K562 (cell line): Measurements from ENCODE around the gene SEMA6B. TPM values are rescaled to one million over a fixed set of nuclear protein-coding genes. Genes with fewer than 3 reads are reported as not detected.

Source experiments
- E2F3 ChIP-seq: fragments of 250-450 bp; sonication (Bioruptor Pico); IDR thresholded peaks from 2 replicates; pipeline ENCODE4 v1.4.0; 2020; ENCODE audit warnings: mild to moderate bottlenecking
- NR2F6 ChIP-seq: fragments of 450-650 bp; formaldehyde crosslinking; IDR thresholded peaks from 2 replicates; pipeline ENCODE4 v1.4.0; 2020; ENCODE audit warnings: mild to moderate bottlenecking
- PHF20 ChIP-seq: fragments of 450-650 bp; IDR thresholded peaks from 2 replicates; pipeline ENCODE4 v1.6.1; 2018; ENCODE audit not compliant: partially characterized antibody
- POLR2A ChIP-seq: fragments of 450-650 bp; conservative IDR thresholded peaks from 2 replicates; pipeline ENCODE4 v1.6.1; 2016
- SIX5 ChIP-seq, 2 experiments: IDR thresholded peaks; 2 replicates each; pipeline ENCODE4 v1.6.1; 2011; ENCODE audit warnings: low read length in 2 of 2, borderline replicate concordance in 1 of 2, low read depth in 1 of 2, mild to moderate bottlenecking in 1 of 2, moderate library complexity in 1 of 2; ENCODE audit not compliant: insufficient read depth in 1 of 2
- ZFX ChIP-seq: sonication (generic); formaldehyde crosslinking; IDR thresholded peaks from 2 replicates; pipeline ENCODE4 v1.8.0; 2022; ENCODE audit warnings: mild to moderate bottlenecking, missing genetic modification reagents, moderate library complexity
- ZNF212 ChIP-seq: fragments of 450-650 bp; formaldehyde crosslinking; IDR thresholded peaks from 2 replicates; pipeline ENCODE4 v1.4.0; 2020; ENCODE audit warnings: mild to moderate bottlenecking
- ZNF584 ChIP-seq: fragments of 200-800 bp; sonication (Bioruptor generic); IDR thresholded peaks from 2 replicates; pipeline ENCODE4 v1.6.1; 2016; ENCODE audit warnings: low read depth, mild to moderate bottlenecking, missing genetic modification characterization, missing compliant biosample characterization
- polyA plus RNA-seq, 8 experiments: library from polyadenylated mRNA; depleted of rRNA in 4 of 8; stranded (reverse) in 5 of 8; unstranded in 3 of 8; fragments of >200 nt; fragmentation: Nextera tagmentation in 2 of 8; fragmentation: Illumina TruSeq in 1 of 8; extraction: Ambion mirVana in 2 of 8; extraction: Trizol in 1 of 8; gene quantifications; 2 replicates each; pipeline versions ENCODE4 v1.2.1 to v1.2.3, GENCODE V29; 2011 to 2014; ENCODE audit warnings: inconsistent platforms in 1 of 8, missing spikeins in 1 of 8
- total RNA-seq, 7 experiments: library from RNA; depleted of rRNA in 6 of 7; stranded (reverse); fragments of >200 nt in 6 of 7; fragmentation: Illumina TruSeq in 2 of 7; extraction: Trizol in 2 of 7; gene quantifications; 2 replicates each; pipeline versions ENCODE4 v1.2.1 to v1.2.3, GENCODE V29; 2011 to 2021; ENCODE audit warnings: low replicate concordance in 1 of 7
- TF ChIP-seq, protein P1 (sequence below): fragments of 450-650 bp; IDR thresholded peaks from 2 replicates; pipeline ENCODE4 v1.6.1; 2017; ENCODE audit warnings: antibody characterized with exemption, mild to moderate bottlenecking
- TF ChIP-seq, protein P2 (sequence below): fragments of 250-450 bp; sonication (Bioruptor Pico); IDR thresholded peaks from 2 replicates; pipeline ENCODE4 v1.4.0; 2020

The SEMA6B gene
- total and polyA plus RNA-seq, 9 of the 15 experiments (the other 6 are each of a cell fraction or from before 2014, with no cell fraction given): 0.65 to 4.6 (median 2.5) TPM; not detected in 2

DNA sequence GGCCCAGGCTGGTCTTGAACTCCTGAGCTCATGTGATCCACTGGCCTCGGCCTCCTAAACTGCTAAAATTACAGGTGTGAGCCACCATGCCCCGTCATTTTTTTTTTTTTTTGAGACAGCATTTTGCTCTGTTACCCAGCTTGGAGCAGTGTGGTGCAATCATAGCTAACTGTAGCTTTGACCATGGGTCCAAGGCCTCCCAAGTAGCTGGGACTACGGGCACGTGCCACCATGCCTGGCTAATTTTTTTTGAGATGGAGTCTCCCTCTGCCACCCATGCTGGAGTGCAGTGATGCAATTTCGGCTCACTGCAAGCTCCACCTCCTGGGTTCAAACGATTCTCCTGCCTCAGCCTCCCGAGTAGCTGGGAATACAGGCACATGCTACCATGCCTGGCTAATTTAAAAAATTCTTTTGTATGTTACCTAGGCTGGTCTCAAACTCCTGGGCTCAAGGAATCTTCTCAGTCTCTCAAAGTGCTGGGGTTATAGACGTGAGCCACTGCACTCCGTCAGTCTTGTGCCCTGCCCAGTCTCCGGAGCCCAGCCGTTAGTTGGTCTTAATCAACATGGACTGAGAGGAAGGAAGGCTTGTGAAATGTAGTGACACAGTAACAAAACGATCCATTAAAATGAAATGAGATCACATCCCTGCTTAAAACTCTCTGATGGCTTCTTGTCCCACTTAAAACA lies 18.2 kb downstream of the SEMA6B start (continued):
- TF ChIP-seq, protein P1, sequence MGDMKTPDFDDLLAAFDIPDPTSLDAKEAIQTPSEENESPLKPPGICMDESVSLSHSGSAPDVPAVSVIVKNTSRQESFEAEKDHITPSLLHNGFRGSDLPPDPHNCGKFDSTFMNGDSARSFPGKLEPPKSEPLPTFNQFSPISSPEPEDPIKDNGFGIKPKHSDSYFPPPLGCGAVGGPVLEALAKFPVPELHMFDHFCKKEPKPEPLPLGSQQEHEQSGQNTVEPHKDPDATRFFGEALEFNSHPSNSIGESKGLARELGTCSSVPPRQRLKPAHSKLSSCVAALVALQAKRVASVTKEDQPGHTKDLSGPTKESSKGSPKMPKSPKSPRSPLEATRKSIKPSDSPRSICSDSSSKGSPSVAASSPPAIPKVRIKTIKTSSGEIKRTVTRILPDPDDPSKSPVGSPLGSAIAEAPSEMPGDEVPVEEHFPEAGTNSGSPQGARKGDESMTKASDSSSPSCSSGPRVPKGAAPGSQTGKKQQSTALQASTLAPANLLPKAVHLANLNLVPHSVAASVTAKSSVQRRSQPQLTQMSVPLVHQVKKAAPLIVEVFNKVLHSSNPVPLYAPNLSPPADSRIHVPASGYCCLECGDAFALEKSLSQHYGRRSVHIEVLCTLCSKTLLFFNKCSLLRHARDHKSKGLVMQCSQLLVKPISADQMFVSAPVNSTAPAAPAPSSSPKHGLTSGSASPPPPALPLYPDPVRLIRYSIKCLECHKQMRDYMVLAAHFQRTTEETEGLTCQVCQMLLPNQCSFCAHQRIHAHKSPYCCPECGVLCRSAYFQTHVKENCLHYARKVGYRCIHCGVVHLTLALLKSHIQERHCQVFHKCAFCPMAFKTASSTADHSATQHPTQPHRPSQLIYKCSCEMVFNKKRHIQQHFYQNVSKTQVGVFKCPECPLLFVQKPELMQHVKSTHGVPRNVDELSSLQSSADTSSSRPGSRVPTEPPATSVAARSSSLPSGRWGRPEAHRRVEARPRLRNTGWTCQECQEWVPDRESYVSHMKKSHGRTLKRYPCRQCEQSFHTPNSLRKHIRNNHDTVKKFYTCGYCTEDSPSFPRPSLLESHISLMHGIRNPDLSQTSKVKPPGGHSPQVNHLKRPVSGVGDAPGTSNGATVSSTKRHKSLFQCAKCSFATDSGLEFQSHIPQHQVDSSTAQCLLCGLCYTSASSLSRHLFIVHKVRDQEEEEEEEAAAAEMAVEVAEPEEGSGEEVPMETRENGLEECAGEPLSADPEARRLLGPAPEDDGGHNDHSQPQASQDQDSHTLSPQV: peak; percentile 20; the same call in 1 of the 2 replicates
- TF ChIP-seq ZFX (CRISPR knock-in tag) (0 out of 2 replicates have a peak, but pooled peaks have one; percentile 25), ZNF212 (CRISPR knock-in tag) (no peak), PHF20 (no peak), NR2F6 (CRISPR knock-in tag) (no peak), ZNF584 (CRISPR knock-in tag) (no peak), E2F3 (no peak), SIX5 (IDR thresholded peaks at IDR 0.05; ENCODE audit: borderline replicate concordance in 1 of 2, insufficient read depth in 1 of 2, low read depth in 1 of 2, low read length in 2 of 2) (no peak), POLR2A (0 out of 2 replicates have a peak, but pooled peaks have one; percentile 34)
- TF ChIP-seq, protein P2, sequence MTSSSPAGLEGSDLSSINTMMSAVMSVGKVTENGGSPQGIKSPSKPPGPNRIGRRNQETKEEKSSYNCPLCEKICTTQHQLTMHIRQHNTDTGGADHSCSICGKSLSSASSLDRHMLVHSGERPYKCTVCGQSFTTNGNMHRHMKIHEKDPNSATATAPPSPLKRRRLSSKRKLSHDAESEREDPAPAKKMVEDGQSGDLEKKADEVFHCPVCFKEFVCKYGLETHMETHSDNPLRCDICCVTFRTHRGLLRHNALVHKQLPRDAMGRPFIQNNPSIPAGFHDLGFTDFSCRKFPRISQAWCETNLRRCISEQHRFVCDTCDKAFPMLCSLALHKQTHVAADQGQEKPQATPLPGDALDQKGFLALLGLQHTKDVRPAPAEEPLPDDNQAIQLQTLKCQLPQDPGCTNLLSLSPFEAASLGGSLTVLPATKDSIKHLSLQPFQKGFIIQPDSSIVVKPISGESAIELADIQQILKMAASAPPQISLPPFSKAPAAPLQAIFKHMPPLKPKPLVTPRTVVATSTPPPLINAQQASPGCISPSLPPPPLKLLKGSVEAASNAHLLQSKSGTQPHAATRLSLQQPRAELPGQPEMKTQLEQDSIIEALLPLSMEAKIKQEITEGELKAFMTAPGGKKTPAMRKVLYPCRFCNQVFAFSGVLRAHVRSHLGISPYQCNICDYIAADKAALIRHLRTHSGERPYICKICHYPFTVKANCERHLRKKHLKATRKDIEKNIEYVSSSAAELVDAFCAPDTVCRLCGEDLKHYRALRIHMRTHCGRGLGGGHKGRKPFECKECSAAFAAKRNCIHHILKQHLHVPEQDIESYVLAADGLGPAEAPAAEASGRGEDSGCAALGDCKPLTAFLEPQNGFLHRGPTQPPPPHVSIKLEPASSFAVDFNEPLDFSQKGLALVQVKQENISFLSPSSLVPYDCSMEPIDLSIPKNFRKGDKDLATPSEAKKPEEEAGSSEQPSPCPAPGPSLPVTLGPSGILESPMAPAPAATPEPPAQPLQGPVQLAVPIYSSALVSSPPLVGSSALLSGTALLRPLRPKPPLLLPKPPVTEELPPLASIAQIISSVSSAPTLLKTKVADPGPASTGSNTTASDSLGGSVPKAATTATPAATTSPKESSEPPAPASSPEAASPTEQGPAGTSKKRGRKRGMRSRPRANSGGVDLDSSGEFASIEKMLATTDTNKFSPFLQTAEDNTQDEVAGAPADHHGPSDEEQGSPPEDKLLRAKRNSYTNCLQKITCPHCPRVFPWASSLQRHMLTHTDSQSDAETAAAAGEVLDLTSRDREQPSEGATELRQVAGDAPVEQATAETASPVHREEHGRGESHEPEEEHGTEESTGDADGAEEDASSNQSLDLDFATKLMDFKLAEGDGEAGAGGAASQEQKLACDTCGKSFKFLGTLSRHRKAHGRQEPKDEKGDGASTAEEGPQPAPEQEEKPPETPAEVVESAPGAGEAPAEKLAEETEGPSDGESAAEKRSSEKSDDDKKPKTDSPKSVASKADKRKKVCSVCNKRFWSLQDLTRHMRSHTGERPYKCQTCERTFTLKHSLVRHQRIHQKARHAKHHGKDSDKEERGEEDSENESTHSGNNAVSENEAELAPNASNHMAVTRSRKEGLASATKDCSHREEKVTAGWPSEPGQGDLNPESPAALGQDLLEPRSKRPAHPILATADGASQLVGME (CRISPR knock-in tag): no peak
- TF ChIP-seq, all 486 proteins: peak for 10
